K562 (cell line): ENCODE data around the gene TAF4. TPM values are rescaled to one million over a fixed set of nuclear protein-coding genes. Genes with fewer than 3 reads are reported as not detected.

ENCODE experiments used
- EP400 ChIP-seq: fragments of 450-650 bp; IDR thresholded peaks from 2 replicates; pipeline ENCODE4 v1.6.1; 2017; ENCODE audit warnings: antibody characterized with exemption, mild to moderate bottlenecking, moderate library complexity
- HDGF ChIP-seq: fragments of 450-650 bp; IDR thresholded peaks from 2 replicates; pipeline ENCODE4 v1.6.1; 2016
- NR2C1 ChIP-seq, 2 experiments: fragments of 450-650 bp; IDR thresholded peaks; 2 replicates each; pipeline ENCODE4 v1.6.1; 2017; ENCODE audit warnings: mild to moderate bottlenecking in 2 of 2, antibody characterized with exemption in 1 of 2, inconsistent platforms in 1 of 2, missing compliant biosample characterization in 1 of 2, missing genetic modification characterization in 1 of 2
- PCBP1 ChIP-seq: fragments of 200-400 bp; formaldehyde crosslinking; IDR thresholded peaks from 2 replicates; pipeline ENCODE4 v1.6.1; 2018; ENCODE audit warnings: mild to moderate bottlenecking, low read depth, low read length; ENCODE audit not compliant: poor library complexity, severe bottlenecking
- SMC3 ChIP-seq: conservative IDR thresholded peaks from 2 replicates; pipeline ENCODE4 v1.6.1; 2011; ENCODE audit warnings: low read depth, low read length, improper control_type of control experiment; ENCODE audit not compliant: insufficient read depth
- polyA plus RNA-seq, 8 experiments: library from polyadenylated mRNA; depleted of rRNA in 4 of 8; stranded (reverse) in 5 of 8; unstranded in 3 of 8; fragments of >200 nt; fragmentation: Nextera tagmentation in 2 of 8; fragmentation: Illumina TruSeq in 1 of 8; extraction: Ambion mirVana in 2 of 8; extraction: Trizol in 1 of 8; gene quantifications; 2 replicates each; pipeline versions ENCODE4 v1.2.1 to v1.2.3, GENCODE V29; 2011 to 2014; ENCODE audit warnings: inconsistent platforms in 1 of 8, missing spikeins in 1 of 8
- total RNA-seq, 7 experiments: library from RNA; depleted of rRNA in 6 of 7; stranded (reverse); fragments of >200 nt in 6 of 7; fragmentation: Illumina TruSeq in 2 of 7; extraction: Trizol in 2 of 7; gene quantifications; 2 replicates each; pipeline versions ENCODE4 v1.2.1 to v1.2.3, GENCODE V29; 2011 to 2021; ENCODE audit warnings: low replicate concordance in 1 of 7
- TF ChIP-seq, protein P1 (sequence below): fragments of 450-650 bp; IDR thresholded peaks from 2 replicates; pipeline ENCODE4 v1.6.1; 2016; ENCODE audit warnings: mild to moderate bottlenecking, moderate library complexity
- TF ChIP-seq, protein P2 (sequence below), 3 experiments: IDR thresholded peaks in 2 of 3; conservative IDR thresholded peaks in 1 of 3; 2 replicates each; pipeline ENCODE4 v1.5.1; 2011 to 2012; ENCODE audit warnings: low read length in 3 of 3, mild to moderate bottlenecking in 3 of 3, control low read depth in 2 of 3, improper control_type of control experiment in 1 of 3, inconsistent platforms in 1 of 3, low read depth in 1 of 3, mixed read lengths in 1 of 3, moderate library complexity in 1 of 3; ENCODE audit not compliant: insufficient read depth in 2 of 3
- TF ChIP-seq, protein P3 (sequence below), 2 experiments: IDR thresholded peaks; 2 replicates each; pipeline ENCODE4 v1.6.1; 2011; ENCODE audit warnings: borderline replicate concordance in 1 of 2, control low read depth in 1 of 2, low read depth in 1 of 2, low read length in 1 of 2, mild to moderate bottlenecking in 1 of 2, mixed read lengths in 1 of 2, moderate library complexity in 1 of 2; ENCODE audit not compliant: insufficient read depth in 1 of 2, insufficient read length in 1 of 2, poor library complexity in 1 of 2, severe bottlenecking in 1 of 2; ENCODE audit errors: extremely low read depth in 1 of 2

The TAF4 gene
- total and polyA plus RNA-seq, 9 of the 15 experiments (the other 6 are each of a cell fraction or from before 2014, with no cell fraction given), result 0.44 to 28.3 (median 5.6) TPM

GRCh38 chr20:62025832-62026563 lies 39.7 kb downstream of the TAF4 start (continued):
- TF ChIP-seq, protein P1, sequence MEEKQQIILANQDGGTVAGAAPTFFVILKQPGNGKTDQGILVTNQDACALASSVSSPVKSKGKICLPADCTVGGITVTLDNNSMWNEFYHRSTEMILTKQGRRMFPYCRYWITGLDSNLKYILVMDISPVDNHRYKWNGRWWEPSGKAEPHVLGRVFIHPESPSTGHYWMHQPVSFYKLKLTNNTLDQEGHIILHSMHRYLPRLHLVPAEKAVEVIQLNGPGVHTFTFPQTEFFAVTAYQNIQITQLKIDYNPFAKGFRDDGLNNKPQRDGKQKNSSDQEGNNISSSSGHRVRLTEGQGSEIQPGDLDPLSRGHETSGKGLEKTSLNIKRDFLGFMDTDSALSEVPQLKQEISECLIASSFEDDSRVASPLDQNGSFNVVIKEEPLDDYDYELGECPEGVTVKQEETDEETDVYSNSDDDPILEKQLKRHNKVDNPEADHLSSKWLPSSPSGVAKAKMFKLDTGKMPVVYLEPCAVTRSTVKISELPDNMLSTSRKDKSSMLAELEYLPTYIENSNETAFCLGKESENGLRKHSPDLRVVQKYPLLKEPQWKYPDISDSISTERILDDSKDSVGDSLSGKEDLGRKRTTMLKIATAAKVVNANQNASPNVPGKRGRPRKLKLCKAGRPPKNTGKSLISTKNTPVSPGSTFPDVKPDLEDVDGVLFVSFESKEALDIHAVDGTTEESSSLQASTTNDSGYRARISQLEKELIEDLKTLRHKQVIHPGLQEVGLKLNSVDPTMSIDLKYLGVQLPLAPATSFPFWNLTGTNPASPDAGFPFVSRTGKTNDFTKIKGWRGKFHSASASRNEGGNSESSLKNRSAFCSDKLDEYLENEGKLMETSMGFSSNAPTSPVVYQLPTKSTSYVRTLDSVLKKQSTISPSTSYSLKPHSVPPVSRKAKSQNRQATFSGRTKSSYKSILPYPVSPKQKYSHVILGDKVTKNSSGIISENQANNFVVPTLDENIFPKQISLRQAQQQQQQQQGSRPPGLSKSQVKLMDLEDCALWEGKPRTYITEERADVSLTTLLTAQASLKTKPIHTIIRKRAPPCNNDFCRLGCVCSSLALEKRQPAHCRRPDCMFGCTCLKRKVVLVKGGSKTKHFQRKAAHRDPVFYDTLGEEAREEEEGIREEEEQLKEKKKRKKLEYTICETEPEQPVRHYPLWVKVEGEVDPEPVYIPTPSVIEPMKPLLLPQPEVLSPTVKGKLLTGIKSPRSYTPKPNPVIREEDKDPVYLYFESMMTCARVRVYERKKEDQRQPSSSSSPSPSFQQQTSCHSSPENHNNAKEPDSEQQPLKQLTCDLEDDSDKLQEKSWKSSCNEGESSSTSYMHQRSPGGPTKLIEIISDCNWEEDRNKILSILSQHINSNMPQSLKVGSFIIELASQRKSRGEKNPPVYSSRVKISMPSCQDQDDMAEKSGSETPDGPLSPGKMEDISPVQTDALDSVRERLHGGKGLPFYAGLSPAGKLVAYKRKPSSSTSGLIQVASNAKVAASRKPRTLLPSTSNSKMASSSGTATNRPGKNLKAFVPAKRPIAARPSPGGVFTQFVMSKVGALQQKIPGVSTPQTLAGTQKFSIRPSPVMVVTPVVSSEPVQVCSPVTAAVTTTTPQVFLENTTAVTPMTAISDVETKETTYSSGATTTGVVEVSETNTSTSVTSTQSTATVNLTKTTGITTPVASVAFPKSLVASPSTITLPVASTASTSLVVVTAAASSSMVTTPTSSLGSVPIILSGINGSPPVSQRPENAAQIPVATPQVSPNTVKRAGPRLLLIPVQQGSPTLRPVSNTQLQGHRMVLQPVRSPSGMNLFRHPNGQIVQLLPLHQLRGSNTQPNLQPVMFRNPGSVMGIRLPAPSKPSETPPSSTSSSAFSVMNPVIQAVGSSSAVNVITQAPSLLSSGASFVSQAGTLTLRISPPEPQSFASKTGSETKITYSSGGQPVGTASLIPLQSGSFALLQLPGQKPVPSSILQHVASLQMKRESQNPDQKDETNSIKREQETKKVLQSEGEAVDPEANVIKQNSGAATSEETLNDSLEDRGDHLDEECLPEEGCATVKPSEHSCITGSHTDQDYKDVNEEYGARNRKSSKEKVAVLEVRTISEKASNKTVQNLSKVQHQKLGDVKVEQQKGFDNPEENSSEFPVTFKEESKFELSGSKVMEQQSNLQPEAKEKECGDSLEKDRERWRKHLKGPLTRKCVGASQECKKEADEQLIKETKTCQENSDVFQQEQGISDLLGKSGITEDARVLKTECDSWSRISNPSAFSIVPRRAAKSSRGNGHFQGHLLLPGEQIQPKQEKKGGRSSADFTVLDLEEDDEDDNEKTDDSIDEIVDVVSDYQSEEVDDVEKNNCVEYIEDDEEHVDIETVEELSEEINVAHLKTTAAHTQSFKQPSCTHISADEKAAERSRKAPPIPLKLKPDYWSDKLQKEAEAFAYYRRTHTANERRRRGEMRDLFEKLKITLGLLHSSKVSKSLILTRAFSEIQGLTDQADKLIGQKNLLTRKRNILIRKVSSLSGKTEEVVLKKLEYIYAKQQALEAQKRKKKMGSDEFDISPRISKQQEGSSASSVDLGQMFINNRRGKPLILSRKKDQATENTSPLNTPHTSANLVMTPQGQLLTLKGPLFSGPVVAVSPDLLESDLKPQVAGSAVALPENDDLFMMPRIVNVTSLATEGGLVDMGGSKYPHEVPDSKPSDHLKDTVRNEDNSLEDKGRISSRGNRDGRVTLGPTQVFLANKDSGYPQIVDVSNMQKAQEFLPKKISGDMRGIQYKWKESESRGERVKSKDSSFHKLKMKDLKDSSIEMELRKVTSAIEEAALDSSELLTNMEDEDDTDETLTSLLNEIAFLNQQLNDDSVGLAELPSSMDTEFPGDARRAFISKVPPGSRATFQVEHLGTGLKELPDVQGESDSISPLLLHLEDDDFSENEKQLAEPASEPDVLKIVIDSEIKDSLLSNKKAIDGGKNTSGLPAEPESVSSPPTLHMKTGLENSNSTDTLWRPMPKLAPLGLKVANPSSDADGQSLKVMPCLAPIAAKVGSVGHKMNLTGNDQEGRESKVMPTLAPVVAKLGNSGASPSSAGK, result peak; percentile 75
- TF ChIP-seq EP400, result peak; percentile 75
- TF ChIP-seq, protein P2, sequence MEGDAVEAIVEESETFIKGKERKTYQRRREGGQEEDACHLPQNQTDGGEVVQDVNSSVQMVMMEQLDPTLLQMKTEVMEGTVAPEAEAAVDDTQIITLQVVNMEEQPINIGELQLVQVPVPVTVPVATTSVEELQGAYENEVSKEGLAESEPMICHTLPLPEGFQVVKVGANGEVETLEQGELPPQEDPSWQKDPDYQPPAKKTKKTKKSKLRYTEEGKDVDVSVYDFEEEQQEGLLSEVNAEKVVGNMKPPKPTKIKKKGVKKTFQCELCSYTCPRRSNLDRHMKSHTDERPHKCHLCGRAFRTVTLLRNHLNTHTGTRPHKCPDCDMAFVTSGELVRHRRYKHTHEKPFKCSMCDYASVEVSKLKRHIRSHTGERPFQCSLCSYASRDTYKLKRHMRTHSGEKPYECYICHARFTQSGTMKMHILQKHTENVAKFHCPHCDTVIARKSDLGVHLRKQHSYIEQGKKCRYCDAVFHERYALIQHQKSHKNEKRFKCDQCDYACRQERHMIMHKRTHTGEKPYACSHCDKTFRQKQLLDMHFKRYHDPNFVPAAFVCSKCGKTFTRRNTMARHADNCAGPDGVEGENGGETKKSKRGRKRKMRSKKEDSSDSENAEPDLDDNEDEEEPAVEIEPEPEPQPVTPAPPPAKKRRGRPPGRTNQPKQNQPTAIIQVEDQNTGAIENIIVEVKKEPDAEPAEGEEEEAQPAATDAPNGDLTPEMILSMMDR (IDR thresholded peaks at IDR 0.05 in 2 of 3, conservative IDR thresholded peaks at IDR 0.05 in 1 of 3; ENCODE audit: insufficient read depth in 2 of 3, low read depth in 1 of 3, low read length in 3 of 3), result peak; percentile 66 to 81 (median 75)
- TF ChIP-seq HDGF, result 0 out of 2 replicates have a peak, but pooled peaks have one; percentile 57
- TF ChIP-seq NR2C1 (IDR thresholded peaks at IDR 0.05), result peak; percentile 41; the same call in 1 of the 2 replicates
- no peak for TF ChIP-seq NR2C1 (tag; IDR thresholded peaks at IDR 0.05)
- peak; percentile 24; the same call in 1 of the 2 replicates for TF ChIP-seq SMC3
- TF ChIP-seq PCBP1, result no peak
- TF ChIP-seq, protein P3, sequence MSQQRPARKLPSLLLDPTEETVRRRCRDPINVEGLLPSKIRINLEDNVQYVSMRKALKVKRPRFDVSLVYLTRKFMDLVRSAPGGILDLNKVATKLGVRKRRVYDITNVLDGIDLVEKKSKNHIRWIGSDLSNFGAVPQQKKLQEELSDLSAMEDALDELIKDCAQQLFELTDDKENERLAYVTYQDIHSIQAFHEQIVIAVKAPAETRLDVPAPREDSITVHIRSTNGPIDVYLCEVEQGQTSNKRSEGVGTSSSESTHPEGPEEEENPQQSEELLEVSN (IDR thresholded peaks at IDR 0.05; ENCODE audit: borderline replicate concordance in 1 of 2, extremely low read depth in 1 of 2, insufficient read depth in 1 of 2, insufficient read length in 1 of 2, low read depth in 1 of 2, low read length in 1 of 2, poor library complexity in 1 of 2, severe bottlenecking in 1 of 2), result peak in 1 of 2 experiments; percentile 70
